ENCODE data around the gene MCRS1. TPM values are rescaled to one million over a fixed set of nuclear protein-coding genes. Genes with fewer than 3 reads are reported as not detected.

MCRS1 gene
- total and polyA plus RNA-seq, 4 donors, result 35.6 to 55.8 (median 49.0) TPM

DNA sequence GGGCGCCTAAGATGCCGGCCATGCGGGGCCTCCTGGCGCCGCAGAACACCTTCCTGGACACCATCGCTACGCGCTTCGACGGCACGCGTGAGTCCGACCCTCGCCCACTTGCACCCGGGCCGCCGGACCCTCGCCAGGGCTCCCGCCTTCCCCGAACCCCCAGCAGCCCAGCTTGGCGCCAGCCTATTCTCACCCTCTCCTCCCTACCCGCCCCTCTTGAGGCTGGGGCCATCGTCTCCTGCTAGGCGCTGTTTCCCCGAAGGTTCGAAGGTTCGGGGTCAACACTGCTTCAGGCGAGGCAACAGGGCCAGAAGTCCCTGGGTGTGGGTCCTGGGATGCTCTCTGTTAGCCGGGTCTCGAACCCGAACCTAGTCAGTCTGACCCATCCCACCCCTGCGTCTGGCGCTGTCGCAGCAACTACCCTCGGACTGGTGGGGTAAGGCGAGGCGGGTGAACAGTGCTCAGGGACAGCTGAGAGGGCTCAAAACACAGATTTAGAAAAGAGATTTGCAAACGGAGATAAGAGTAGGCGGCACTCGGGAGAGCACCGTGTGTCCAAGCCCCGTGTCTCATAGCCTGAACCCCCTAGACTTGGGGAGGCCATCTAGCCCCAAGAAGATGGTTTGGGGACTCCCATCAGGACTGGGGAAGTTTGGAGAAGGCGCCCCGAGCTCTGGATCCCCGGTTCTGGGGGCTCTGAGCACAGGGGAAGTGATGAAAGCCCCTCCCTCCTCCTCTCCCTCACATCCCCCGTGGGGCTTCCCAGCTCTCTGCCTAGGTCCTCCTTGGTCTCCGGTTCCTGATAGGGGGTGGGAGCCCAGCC, 28.3 kb downstream of the MCRS1 start:
- Histone ChIP-seq H3K9ac (ENCODE audit: insufficient read depth in 1 of 2, low read length in 2 of 2) (no peak overlapping the region), H3K27ac (ENCODE audit: low read depth in 1 of 2, low read length in 1 of 2) (no peak overlapping the region), H3K36me3 (ENCODE audit: control insufficient read depth in 4 of 4, insufficient read depth in 4 of 4, low read length in 4 of 4) (no peaks in the 10 kb centered on the region), H3K4me3 (no peak overlapping the region), H3K27me3 (ENCODE audit: control insufficient read depth in 3 of 3, insufficient read depth in 3 of 3, low read length in 2 of 3) (peaks cover 0 to 71% (median 43%) of the 10 kb centered on the region in 3 donors), H3K4me1 (ENCODE audit: control insufficient read depth in 5 of 5, insufficient read depth in 5 of 5, low read length in 5 of 5) (peaks cover 0 to 22% (median 2%) of the 10 kb centered on the region in 5 donors), H3K9me3 (ENCODE audit: control insufficient read depth in 4 of 4, insufficient read depth in 3 of 4, low read length in 3 of 4) (no peaks in the 10 kb centered on the region)
- WGBS, 2 donors, result 12 to 14% methylated on average over 41 to 47 of the region's 47 CpGs
- TF ChIP-seq, protein P1, sequence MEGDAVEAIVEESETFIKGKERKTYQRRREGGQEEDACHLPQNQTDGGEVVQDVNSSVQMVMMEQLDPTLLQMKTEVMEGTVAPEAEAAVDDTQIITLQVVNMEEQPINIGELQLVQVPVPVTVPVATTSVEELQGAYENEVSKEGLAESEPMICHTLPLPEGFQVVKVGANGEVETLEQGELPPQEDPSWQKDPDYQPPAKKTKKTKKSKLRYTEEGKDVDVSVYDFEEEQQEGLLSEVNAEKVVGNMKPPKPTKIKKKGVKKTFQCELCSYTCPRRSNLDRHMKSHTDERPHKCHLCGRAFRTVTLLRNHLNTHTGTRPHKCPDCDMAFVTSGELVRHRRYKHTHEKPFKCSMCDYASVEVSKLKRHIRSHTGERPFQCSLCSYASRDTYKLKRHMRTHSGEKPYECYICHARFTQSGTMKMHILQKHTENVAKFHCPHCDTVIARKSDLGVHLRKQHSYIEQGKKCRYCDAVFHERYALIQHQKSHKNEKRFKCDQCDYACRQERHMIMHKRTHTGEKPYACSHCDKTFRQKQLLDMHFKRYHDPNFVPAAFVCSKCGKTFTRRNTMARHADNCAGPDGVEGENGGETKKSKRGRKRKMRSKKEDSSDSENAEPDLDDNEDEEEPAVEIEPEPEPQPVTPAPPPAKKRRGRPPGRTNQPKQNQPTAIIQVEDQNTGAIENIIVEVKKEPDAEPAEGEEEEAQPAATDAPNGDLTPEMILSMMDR (IDR thresholded peaks at IDR 0.05; ENCODE audit: control extremely low read depth, extremely low read depth), result no peak
- DNase-seq (peak in 2 of 3 donors; percentile 20 to 26), ATAC-seq (ENCODE audit: insufficient read depth, low FRiP score) (no peak)

DNA sequence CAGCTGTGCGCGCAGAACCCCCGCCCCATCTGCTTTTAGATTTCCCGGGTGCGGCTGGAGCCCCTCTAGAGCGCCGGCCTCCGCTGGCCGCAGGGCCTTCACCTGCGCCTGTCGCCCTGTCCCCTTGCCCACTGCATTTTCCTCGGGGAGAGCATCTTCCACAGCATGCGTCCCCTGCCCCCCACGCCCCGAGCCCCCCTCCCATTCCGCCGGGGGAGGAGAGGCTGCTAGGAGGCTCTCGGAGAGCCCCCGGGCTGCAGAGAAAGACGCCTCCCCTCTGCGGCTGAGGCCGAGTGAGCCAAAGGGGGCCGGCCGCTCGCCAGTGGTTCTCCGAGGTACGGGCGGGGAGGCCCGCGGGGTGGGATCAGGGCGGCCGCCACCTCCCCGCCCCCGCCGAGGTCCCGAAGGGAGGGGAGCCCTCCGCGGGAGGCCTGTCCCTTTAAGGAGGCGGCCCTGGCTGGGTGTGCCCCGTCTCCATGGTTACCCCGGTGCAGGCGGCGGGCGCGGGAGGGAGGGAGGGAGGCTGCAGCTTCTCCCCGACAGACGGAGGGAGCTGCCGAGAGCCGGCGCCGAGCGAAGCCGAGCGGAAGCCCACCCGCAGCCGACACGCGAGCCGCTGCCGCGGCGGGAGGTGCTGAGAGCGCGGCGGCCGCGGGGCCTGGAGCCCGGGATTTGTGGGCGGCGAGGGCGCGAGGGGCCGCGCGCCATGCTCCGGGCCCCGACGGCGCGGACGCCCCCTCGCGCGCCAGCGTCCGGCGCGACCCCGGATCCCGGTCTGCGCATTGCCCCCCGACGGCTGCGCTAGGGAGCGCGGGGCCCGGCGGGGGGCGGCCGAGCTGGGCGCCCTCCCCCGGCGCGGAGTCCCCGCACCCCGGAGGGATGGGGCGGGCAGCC, 29.2 kb downstream of the MCRS1 start, which contains the start of gene KCNH3:
Gene KCNH3 (plus strand): TSS at position 521 of the 894 bp plus-strand sequence. CDS start 387 bp downstream, outside the sequence.
- Histone ChIP-seq H3K4me1 (ENCODE audit: control insufficient read depth in 5 of 5, insufficient read depth in 5 of 5, low read length in 5 of 5) (peaks cover 0 to 22% (median 2%) of the 10 kb centered on the region in 5 donors), H3K27ac (ENCODE audit: low read depth in 1 of 2, low read length in 1 of 2) (no peak within 1 kb of the TSS), H3K9ac (ENCODE audit: insufficient read depth in 1 of 2, low read length in 2 of 2) (no peak within 1 kb of the TSS), H3K36me3 (ENCODE audit: control insufficient read depth in 4 of 4, insufficient read depth in 4 of 4, low read length in 4 of 4) (no peaks in the 10 kb centered on the region), H3K4me3 (no peak within 1 kb of the TSS), H3K27me3 (ENCODE audit: control insufficient read depth in 3 of 3, insufficient read depth in 3 of 3, low read length in 2 of 3) (peaks cover 0 to 63% (median 37%) of the 10 kb centered on the region in 3 donors), H3K9me3 (ENCODE audit: control insufficient read depth in 4 of 4, insufficient read depth in 3 of 4, low read length in 3 of 4) (no peaks in the 10 kb centered on the region)
- TF ChIP-seq, protein P1 (IDR thresholded peaks at IDR 0.05; ENCODE audit: control extremely low read depth, extremely low read depth), result no peak
- DNase-seq (peak; percentile 74 to 81 (median 77)), ATAC-seq (ENCODE audit: insufficient read depth, low FRiP score) (peak; percentile 64)
- WGBS, 2 donors, result 0 to 2% methylated on average over 53 to 107 of the region's 107 CpGs

DNA sequence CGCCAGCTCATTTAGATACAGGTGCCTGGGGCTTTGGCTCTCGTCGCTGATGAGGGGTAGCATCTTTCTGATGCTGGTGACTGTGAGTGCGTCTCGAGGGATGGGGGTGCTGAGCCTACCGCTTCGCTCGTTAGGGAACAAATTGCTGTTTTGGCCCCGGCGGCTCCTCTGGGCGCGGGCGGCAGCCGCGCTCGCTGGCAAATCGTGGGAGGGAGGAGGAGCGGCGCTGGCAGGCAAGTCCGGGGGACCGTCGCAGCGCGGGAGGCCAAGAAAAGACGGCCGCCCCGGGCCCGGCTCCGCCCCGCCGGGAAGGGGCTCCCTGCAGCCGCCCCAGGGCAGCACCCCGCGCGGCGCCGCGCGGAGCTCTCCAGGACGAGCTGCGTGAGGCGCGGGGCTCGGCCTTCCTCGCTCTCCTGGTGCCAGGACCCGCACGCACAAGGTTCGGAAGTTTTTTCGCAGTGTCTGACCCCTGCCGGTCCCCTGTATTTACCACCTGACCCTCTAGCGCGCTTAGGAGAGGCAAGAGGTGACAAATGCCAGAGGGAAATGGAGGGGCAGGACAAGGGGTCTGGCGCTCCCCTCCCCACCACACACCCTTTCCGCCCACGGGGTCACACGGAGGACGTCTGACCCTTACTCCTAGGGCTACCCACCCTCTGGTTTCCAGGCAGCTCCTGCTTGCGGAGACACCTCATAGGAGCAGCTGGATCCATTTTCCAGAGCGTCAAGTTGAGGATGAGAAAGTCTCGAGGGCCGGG, 30.0 kb downstream of the MCRS1 start:
- TF ChIP-seq, protein P1 (IDR thresholded peaks at IDR 0.05; ENCODE audit: control extremely low read depth, extremely low read depth), result no peak
- Histone ChIP-seq H3K27ac (ENCODE audit: low read depth in 1 of 2, low read length in 1 of 2) (no peak overlapping the region), H3K4me1 (ENCODE audit: control insufficient read depth in 5 of 5, insufficient read depth in 5 of 5, low read length in 5 of 5) (peaks cover 0 to 22% (median 2%) of the 10 kb centered on the region in 5 donors), H3K9me3 (ENCODE audit: control insufficient read depth in 4 of 4, insufficient read depth in 3 of 4, low read length in 3 of 4) (no peaks in the 10 kb centered on the region), H3K4me3 (no peak overlapping the region), H3K36me3 (ENCODE audit: control insufficient read depth in 4 of 4, insufficient read depth in 4 of 4, low read length in 4 of 4) (no peaks in the 10 kb centered on the region), H3K9ac (ENCODE audit: insufficient read depth in 1 of 2, low read length in 2 of 2) (no peak overlapping the region), H3K27me3 (ENCODE audit: control insufficient read depth in 3 of 3, insufficient read depth in 3 of 3, low read length in 2 of 3) (peaks cover 0 to 54% (median 34%) of the 10 kb centered on the region in 3 donors)
- peak in 1 of 3 donors; percentile 33 for DNase-seq
- 0 to 1% methylated on average over 59 to 61 of the region's 61 CpGs for WGBS, 2 donors
- no peak for ATAC-seq (ENCODE audit: insufficient read depth, low FRiP score)

All from lung (tissue), 12 donors.